ENCODE measurements around the gene TSPAN18.

DNA sequence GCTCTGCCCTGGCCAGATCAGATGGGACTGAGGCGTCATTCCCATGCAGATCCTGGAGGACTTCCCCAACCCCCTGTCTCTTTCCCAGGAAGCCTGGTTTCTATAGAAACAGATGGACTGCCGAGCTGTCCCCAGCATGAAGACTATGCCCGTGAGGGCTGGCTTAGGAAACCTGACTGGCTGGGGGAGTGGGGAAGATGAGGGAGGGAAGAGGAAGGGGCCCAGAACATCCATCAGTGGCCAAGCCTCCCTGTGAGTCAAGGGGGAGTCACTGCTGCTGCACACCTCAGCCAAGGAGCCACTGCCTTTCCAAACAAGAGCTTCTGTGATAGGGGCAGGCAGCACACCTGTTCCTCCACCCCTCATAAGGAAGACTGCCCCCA, 218.1 kb downstream of the TSPAN18 start:
- TF ChIP-seq POLR2A (IDR thresholded peaks at IDR 0.05; ENCODE audit: low read length): no peak
- TF ChIP-seq GATA1 (IDR thresholded peaks at IDR 0.05; ENCODE audit: low read depth, low read length): no peak

All from erythroblast (primary cell).